ENCODE data around the gene GPANK1.
"Not testable (repeated sequence)": the region's sequence is repeated elsewhere in the genome, so short reads cannot be mapped to it uniquely, and the experiment has no call there.

GPANK1 gene

GRCh38 chr6:31664790-31665500 is at the start of gene GPANK1:
GPANK1 (minus strand) TSS chr6:31664997; CDS start chr6:31664478, 519 bp downstream.
- H3K36me3 ChIP-seq (ENCODE audit: insufficient read depth, low read length) = peaks cover 54% of the 10 kb centered on the region
- H3K9me3 ChIP-seq (ENCODE audit: low read length) = no peaks in the 10 kb centered on the region
- H3K4me3 ChIP-seq (ENCODE audit: low read length) = peak within 1 kb of the TSS; percentile 63
- H3K4me1 ChIP-seq (ENCODE audit: insufficient read depth, low read length) = peaks cover 31% of the 10 kb centered on the region
- H3K27me3 ChIP-seq (ENCODE audit: insufficient read depth, low read length) = no peaks in the 10 kb centered on the region
- peak within 1 kb of the TSS; percentile 46 for H2AFZ ChIP-seq (ENCODE audit: low read depth, low read length)

DNA sequence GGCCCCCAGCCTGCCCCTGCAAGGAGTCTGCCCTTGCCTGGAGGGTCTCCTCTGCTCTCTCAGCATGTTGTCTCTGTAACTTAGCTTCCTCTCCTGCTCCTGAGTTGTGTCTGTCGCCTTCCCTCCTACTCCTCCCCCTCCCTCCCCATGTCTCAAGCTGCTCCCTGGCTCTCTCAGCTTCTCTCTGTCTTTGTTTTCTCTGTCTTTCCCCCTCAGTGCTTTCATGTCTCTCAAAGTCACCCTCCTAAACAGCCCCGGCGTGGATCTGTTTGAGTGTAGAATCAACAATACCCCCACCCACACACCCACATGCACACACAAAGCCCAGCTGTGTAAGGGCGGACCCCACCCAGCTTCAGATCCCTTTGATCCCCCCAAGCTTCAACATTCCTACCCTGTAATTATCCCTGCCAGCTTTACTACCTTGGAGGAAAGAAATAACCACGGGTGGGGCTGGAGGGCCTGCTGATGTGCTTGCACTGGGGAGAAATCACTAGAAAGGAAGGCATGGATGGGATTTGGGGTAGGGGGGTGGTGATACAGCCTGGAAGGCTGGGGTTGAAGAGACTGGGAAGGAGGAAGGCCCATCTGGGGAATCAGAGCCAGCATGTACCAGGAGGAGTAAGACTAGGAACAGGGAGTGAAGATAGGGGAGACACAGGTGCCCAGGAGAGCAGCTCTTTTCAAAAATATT is 49.3 kb upstream of the GPANK1 start:
- H3K9me3 ChIP-seq (ENCODE audit: low read length) = no peaks in the 10 kb centered on the region
- peaks cover 14% of the 10 kb centered on the region for H3K4me1 ChIP-seq (ENCODE audit: insufficient read depth, low read length)
- no peaks in the 10 kb centered on the region for H3K27me3 ChIP-seq (ENCODE audit: insufficient read depth, low read length)
- no peaks in the 10 kb centered on the region for H3K36me3 ChIP-seq (ENCODE audit: insufficient read depth, low read length)
- peak overlapping the region; percentile 98 for H2AFZ ChIP-seq (ENCODE audit: low read depth, low read length)
- H3K4me3 ChIP-seq (ENCODE audit: low read length) = no peak overlapping the region

DNA sequence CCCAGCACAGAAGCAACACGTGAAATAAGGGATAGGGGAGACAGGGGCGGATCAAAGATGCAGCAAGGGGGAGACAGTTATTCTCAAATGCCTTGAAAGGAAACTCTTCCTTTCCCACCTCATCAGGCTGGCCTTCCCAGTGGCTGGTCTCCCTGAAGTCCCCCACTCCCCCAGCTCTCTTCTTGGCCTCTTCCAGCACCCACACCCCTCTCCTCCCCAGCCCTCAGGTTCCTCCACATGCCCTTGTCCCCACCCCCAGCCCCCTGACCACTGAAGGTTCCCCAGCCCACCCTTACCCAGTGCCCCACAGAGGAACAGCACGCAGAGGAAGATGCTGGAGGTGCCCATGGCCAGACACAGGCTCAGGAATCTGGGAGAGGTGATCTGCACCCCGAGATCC is 48.7 kb upstream of the GPANK1 start:
- Histone ChIP-seq H3K4me1 (ENCODE audit: insufficient read depth, low read length) (peaks cover 14% of the 10 kb centered on the region), H2AFZ (ENCODE audit: low read depth, low read length) (peak overlapping the region; percentile 98), H3K4me3 (ENCODE audit: low read length) (no peak overlapping the region), H3K36me3 (ENCODE audit: insufficient read depth, low read length) (no peaks in the 10 kb centered on the region), H3K9me3 (ENCODE audit: low read length) (no peaks in the 10 kb centered on the region), H3K27me3 (ENCODE audit: insufficient read depth, low read length) (no peaks in the 10 kb centered on the region)

- no peak overlapping the region for H2AFZ ChIP-seq (ENCODE audit: low read depth, low read length)
- H3K27me3 ChIP-seq (ENCODE audit: insufficient read depth, low read length) = no peaks in the 10 kb centered on the region
- H3K4me1 ChIP-seq (ENCODE audit: insufficient read depth, low read length) = peaks cover 14% of the 10 kb centered on the region
- H3K36me3 ChIP-seq (ENCODE audit: insufficient read depth, low read length) = no peaks in the 10 kb centered on the region
- H3K9me3 ChIP-seq (ENCODE audit: low read length) = no peaks in the 10 kb centered on the region
- H3K4me3 ChIP-seq (ENCODE audit: low read length) = no peak overlapping the region
Measured at GRCh38 chr6:31712296-31712695, 47.5 kb upstream of the GPANK1 start.

GRCh38 chr6:31711233-31711632 is 46.4 kb upstream of the GPANK1 start:
- no peaks in the 10 kb centered on the region for H3K9me3 ChIP-seq (ENCODE audit: low read length)
- H3K4me3 ChIP-seq (ENCODE audit: low read length) = no peak overlapping the region
- H2AFZ ChIP-seq (ENCODE audit: low read depth, low read length) = no peak overlapping the region
- H3K27me3 ChIP-seq (ENCODE audit: insufficient read depth, low read length) = no peaks in the 10 kb centered on the region
- peaks cover 14% of the 10 kb centered on the region for H3K4me1 ChIP-seq (ENCODE audit: insufficient read depth, low read length)
- H3K36me3 ChIP-seq (ENCODE audit: insufficient read depth, low read length) = no peaks in the 10 kb centered on the region

DNA sequence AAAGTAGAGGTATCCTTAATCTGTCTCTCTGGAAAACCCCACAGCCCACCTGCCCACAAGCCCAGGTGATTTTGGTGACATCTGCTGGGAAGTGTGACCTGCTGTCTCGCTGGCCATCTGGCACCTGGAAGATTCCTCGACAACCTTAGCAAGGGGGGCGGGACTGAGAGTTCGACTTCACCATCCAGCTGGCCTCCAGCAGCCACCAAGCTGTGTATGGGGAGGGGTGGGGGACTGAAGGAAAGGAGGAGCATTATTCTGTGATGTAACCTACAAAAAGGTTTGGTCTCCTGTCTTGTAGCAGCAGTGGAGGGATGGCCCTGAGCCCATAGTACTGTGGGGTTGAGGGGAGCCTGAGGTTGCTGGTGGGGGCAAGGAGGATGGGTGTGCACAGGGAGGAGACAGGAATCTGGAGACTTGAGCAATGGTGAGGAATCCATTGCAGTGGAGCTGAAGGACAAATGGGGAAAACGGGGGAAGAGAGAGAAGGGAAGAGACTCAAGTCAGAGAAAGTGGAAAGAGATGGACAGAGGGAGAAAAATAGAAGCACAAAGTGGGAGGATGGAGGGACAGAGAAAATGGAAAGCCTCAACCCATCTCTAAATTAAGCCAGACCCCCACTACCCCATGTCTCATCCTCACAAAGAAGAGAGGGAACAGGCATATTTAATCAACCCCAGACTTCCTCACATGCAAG is 45.9 kb upstream of the GPANK1 start:
- Histone ChIP-seq H3K27me3 (ENCODE audit: insufficient read depth, low read length) (no peaks in the 10 kb centered on the region), H2AFZ (ENCODE audit: low read depth, low read length) (no peak overlapping the region), H3K4me3 (ENCODE audit: low read length) (no peak overlapping the region), H3K9me3 (ENCODE audit: low read length) (no peaks in the 10 kb centered on the region), H3K36me3 (ENCODE audit: insufficient read depth, low read length) (no peaks in the 10 kb centered on the region), H3K4me1 (ENCODE audit: insufficient read depth, low read length) (peaks cover 14% of the 10 kb centered on the region)

DNA sequence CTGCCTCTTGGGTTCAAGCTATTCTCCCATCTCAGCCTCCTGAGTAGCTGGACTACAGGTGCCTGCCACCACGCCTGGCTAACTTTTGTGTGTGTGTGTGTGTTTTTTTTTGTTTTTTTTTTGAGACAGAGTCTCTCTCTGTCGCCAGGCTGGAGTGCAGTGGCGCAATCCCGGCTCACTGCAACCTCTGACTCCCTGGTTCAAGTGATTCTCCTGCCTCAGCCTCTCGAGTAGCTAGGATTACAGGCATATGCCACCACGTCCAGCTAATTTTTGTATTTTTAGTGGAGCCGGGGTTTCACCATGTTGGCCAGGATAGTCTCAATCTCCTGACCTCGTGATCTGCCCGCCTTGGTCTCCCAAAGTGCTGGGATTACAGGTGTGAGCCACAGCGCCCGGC is 44.4 kb upstream of the GPANK1 start:
- not testable (repeated sequence) for H3K36me3 ChIP-seq (ENCODE audit: insufficient read depth, low read length); H2AFZ ChIP-seq (ENCODE audit: low read depth, low read length); H3K27me3 ChIP-seq (ENCODE audit: insufficient read depth, low read length); H3K9me3 ChIP-seq (ENCODE audit: low read length); H3K4me3 ChIP-seq (ENCODE audit: low read length)
- H3K4me1 ChIP-seq (ENCODE audit: insufficient read depth, low read length) = peaks cover 10% of the 10 kb centered on the region

- H3K9me3 ChIP-seq (ENCODE audit: low read length) = no peaks in the 10 kb centered on the region
- peaks cover 1% of the 10 kb centered on the region for H3K4me1 ChIP-seq (ENCODE audit: insufficient read depth, low read length)
- H3K27me3 ChIP-seq (ENCODE audit: insufficient read depth, low read length) = no peaks in the 10 kb centered on the region
- H2AFZ ChIP-seq (ENCODE audit: low read depth, low read length) = no peak overlapping the region
- H3K4me3 ChIP-seq (ENCODE audit: low read length) = no peak overlapping the region
- H3K36me3 ChIP-seq (ENCODE audit: insufficient read depth, low read length) = no peaks in the 10 kb centered on the region
Measured at GRCh38 chr6:31708224-31708623, 43.4 kb upstream of the GPANK1 start.

GRCh38 chr6:31707701-31708100 is 42.9 kb upstream of the GPANK1 start:
- H3K4me3 ChIP-seq (ENCODE audit: low read length) = no peak overlapping the region

GRCh38 chr6:31706599-31706998 is 41.8 kb upstream of the GPANK1 start, which contains the start of gene LY6G6F:
LY6G6F (plus strand) TSS chr6:31706866; CDS start chr6:31706907, 41 bp downstream.
- Histone ChIP-seq H3K9me3 (ENCODE audit: low read length) (no peaks in the 10 kb centered on the region), H3K4me1 (ENCODE audit: insufficient read depth, low read length) (peaks cover 7% of the 10 kb centered on the region), H3K27me3 (ENCODE audit: insufficient read depth, low read length) (no peaks in the 10 kb centered on the region), H3K4me3 (ENCODE audit: low read length) (no peak within 1 kb of the TSS), H2AFZ (ENCODE audit: low read depth, low read length) (no peak within 1 kb of the TSS), H3K36me3 (ENCODE audit: insufficient read depth, low read length) (no peaks in the 10 kb centered on the region)

More at GRCh38 chr6:31707701-31708100, 42.9 kb upstream of the GPANK1 start:
- Histone ChIP-seq H3K4me1 (ENCODE audit: insufficient read depth, low read length) (no peaks in the 10 kb centered on the region), H3K27me3 (ENCODE audit: insufficient read depth, low read length) (no peaks in the 10 kb centered on the region), H3K9me3 (ENCODE audit: low read length) (no peaks in the 10 kb centered on the region), H3K36me3 (ENCODE audit: insufficient read depth, low read length) (no peaks in the 10 kb centered on the region), H2AFZ (ENCODE audit: low read depth, low read length) (no peak overlapping the region)

GRCh38 chr6:31705931-31706330 is 41.1 kb upstream of the GPANK1 start:
- Histone ChIP-seq H3K36me3 (ENCODE audit: insufficient read depth, low read length) (peaks cover 3% of the 10 kb centered on the region), H3K4me3 (ENCODE audit: low read length) (no peak overlapping the region), H2AFZ (ENCODE audit: low read depth, low read length) (no peak overlapping the region), H3K4me1 (ENCODE audit: insufficient read depth, low read length) (peaks cover 9% of the 10 kb centered on the region), H3K9me3 (ENCODE audit: low read length) (no peaks in the 10 kb centered on the region), H3K27me3 (ENCODE audit: insufficient read depth, low read length) (no peaks in the 10 kb centered on the region)

GRCh38 chr6:31702819-31703716 is 38.3 kb upstream of the GPANK1 start, which contains the start of gene ABHD16A:
ABHD16A (minus strand) TSS chr6:31703324; CDS start chr6:31703281, 43 bp downstream.
- H2AFZ ChIP-seq (ENCODE audit: low read depth, low read length) = peak within 1 kb of the TSS; percentile 87
- no peaks in the 10 kb centered on the region for H3K9me3 ChIP-seq (ENCODE audit: low read length)
- no peaks in the 10 kb centered on the region for H3K27me3 ChIP-seq (ENCODE audit: insufficient read depth, low read length)
- H3K4me3 ChIP-seq (ENCODE audit: low read length) = peak within 1 kb of the TSS; percentile 93
- peaks cover 15% of the 10 kb centered on the region for H3K36me3 ChIP-seq (ENCODE audit: insufficient read depth, low read length)
- peaks cover 9% of the 10 kb centered on the region for H3K4me1 ChIP-seq (ENCODE audit: insufficient read depth, low read length)

Measured in neuron (in vitro differentiated cells).